ENCODE measurements around the gene SOX10.

- TF ChIP-seq, protein P1, sequence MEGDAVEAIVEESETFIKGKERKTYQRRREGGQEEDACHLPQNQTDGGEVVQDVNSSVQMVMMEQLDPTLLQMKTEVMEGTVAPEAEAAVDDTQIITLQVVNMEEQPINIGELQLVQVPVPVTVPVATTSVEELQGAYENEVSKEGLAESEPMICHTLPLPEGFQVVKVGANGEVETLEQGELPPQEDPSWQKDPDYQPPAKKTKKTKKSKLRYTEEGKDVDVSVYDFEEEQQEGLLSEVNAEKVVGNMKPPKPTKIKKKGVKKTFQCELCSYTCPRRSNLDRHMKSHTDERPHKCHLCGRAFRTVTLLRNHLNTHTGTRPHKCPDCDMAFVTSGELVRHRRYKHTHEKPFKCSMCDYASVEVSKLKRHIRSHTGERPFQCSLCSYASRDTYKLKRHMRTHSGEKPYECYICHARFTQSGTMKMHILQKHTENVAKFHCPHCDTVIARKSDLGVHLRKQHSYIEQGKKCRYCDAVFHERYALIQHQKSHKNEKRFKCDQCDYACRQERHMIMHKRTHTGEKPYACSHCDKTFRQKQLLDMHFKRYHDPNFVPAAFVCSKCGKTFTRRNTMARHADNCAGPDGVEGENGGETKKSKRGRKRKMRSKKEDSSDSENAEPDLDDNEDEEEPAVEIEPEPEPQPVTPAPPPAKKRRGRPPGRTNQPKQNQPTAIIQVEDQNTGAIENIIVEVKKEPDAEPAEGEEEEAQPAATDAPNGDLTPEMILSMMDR (IDR thresholded peaks at IDR 0.05; ENCODE audit: borderline replicate concordance, extremely low read depth, low read length, poor library complexity, severe bottlenecking): no peak
- no peak for TF ChIP-seq EZH2 (IDR thresholded peaks at IDR 0.05; ENCODE audit: borderline replicate concordance, low read depth, low read length, severe bottlenecking)
These were observed 14.2 kb upstream of the SOX10 start for GRCh38 chr22:37998543-37998942.
